NCI-H748 treated with DMSO at 0.1 percent for 48 hours (cell line): ENCODE measurements around the gene GABRA5.

Experiments
- DNase-seq: peaks from one replicate; lab custom pipeline; 2025; lab: John Stamatoyannopoulos, UW

GABRA5 gene

DNA sequence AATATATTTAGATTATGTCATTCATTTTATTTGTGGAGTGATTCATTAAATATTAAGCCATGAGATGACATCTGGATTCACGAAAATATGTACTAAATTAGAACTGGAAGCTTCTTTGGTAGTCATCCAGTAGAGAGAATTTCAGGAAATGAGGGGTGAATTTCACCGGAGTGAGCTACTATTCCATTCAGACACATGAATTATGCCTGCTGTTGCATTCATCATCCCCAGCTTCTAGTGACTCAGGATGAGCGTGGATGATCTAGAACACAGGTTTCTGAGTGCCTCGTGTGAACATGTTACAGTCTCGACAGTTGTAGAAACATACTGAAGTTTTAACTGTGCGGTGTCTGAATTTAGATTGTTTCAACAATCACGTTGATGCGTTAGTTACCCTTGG, 61.2 kb downstream of the GABRA5 start:
- DNase-seq = no peak

DNA sequence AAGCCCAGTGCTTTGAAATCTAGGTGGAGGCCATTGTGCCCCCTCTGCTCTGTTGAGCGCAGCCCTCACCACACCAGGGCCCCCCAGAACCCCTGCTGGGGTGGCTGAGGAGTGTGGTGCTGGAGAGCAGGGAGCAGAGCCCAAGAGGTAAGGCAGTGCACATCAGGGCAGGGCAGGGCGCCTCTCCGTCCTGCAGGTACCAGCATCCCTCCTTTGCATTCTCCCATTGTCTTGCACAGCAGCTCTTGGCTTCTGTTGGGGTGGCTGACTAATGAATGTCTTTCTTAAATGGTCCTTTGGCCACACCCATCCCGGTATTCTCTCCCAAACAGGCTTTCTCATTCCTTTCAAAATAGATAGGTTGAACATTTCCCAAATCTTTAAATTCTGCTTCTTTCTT, 62.7 kb downstream of the GABRA5 start:
- no peak for DNase-seq

DNA sequence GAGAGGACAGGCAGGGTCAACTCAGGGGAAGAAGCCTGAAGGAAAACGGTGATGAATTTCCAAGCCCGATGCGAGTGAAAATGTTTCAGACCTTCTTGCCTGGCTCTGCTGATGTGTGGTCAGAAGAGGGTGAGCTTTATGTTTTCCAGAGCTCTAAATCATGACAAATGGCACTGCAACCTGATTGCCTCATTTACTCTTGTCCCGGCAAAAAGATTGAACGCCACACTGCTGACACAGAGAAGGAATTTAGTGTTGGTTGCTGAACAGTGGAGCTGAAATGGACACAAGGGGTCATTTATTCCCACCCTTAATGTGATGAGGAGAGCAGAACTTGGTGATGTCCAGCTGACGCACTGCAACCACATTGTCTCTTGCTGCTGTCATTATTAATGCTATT, 68.0 kb downstream of the GABRA5 start:
- DNase-seq = no peak

DNA sequence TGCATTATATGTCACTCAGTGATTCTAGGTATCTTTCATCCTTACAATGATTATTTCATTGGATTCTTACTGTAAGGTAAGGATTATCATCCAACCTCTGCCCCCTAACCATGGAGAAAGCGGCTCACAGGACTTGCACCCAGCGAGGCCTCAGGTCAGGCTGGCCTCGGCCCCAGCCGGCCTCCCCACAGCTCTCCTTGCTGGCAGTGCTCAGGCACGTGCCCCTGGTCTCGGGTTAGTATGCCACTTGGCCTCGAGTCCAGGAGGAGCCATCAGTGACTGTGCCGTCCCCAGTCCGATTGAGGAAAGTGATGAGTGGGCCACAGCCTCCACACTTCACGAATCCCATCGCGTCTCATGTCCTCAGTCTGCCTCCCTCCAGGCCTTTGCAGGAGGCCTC, 68.5 kb downstream of the GABRA5 start:
- no peak for DNase-seq

DNA sequence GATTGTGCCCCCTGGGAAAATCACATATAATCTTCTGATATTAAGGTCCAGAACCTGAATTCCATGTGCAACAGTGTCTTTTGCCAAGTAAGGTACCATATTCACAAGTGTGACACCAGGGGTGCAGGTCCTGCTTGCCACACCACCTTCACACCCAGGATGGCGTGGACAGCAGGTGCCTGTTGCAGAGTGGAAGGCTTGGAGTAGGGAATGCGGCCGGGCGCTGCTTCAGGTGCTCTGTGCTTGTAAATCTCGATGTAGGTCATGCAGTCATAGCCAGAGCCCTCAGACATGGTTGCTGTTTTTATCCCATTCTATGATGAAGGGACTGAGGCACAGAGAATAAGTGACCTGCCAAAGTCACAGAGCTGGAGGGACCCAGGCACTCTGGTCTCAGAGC, 69.6 kb downstream of the GABRA5 start:
- no peak for DNase-seq

DNA sequence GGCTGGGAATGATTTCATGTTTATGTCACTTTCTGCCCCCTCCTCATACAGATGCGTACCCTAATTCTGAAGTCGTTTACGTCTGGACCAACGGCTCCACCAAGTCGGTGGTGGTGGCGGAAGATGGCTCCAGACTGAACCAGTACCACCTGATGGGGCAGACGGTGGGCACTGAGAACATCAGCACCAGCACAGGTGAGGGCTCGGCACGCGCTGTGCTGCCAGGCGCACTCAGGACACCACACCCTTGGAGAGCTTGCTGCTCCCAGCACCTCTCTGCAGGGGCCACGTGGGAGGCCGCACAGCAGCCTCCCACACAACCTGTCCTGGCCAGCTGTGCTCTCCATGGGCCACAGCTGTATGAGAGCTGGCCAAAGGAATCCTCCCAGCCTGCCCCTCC, 70.3 kb downstream of the GABRA5 start:
- no peak for DNase-seq

DNA sequence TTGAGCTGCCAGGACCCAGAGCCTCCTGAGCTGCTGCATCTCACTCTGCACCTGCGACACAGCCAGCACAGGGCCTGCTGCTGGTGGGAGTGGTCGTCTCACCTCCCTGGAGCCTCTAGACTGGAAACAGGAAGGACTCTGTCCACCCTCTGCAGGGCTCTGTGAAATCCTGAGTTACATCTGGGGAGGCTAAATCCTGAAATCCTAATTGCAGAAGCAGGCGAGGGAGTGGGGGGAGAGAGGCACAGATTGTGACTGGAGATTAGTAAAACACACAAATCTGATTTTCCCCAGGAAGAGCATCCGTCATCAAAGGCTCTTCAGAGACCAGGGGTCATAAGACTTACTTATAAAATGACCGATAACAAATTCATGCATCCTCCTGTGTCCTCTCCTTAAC, 72.5 kb downstream of the GABRA5 start:
- no peak for DNase-seq

DNA sequence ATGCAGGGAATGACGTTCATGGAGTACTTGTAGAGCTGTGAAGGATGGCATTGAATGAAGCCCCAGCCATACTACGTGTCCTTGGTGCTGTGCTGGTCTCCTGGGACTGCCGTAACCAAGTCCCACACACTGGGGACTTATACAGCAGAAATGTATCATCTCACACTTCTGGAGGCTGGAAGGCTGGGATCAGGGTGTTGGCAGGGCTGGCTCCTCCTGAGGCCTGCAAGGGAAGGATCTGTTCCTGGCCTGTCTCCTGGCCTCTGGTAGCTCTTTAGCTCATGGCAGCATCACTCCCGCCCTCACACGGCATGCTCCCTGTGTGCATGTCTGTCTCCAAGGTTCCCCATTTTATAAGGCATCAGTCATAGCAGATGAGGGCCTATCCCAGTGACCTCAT, 74.6 kb downstream of the GABRA5 start:
- no peak for DNase-seq

DNA sequence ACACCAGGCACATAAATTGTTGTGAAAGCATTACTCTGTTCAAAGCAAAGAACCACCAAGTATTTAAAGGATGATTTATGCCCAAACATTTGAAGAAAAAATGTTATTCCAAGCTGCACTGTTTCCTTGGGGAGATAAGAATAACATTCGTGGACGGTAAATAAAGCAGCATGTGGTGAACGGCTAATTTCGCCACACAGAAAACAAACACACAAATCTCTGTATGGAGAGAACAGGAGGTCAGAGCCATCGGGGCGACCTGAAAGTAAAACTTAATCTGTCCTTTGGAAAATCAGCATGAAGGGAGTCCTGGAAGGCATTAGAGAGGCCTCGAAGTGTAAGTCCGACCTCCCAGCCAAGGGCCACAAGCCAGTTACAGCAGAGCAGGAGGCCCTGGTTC, 77.0 kb downstream of the GABRA5 start:
- no peak for DNase-seq

DNA sequence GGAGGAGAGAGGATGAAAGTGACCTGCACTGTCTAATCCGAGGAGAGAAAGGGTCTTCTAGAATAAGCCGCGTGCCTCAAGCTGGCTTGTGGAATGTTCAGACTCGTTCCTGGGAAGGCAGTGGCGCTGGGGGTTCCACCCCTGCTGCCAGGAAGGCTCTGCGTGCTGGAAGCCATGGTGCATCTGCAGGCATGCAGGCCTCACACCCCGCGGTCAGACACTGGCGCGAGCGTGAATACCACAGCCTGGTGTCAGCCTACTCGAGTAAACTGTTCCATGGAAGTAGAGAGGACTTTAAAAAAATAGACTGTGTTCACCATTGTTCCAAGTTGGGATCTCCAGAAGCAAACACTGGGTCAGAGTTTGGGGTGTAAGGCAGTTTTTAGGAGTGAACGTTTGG, 78.2 kb downstream of the GABRA5 start:
- no peak for DNase-seq

DNA sequence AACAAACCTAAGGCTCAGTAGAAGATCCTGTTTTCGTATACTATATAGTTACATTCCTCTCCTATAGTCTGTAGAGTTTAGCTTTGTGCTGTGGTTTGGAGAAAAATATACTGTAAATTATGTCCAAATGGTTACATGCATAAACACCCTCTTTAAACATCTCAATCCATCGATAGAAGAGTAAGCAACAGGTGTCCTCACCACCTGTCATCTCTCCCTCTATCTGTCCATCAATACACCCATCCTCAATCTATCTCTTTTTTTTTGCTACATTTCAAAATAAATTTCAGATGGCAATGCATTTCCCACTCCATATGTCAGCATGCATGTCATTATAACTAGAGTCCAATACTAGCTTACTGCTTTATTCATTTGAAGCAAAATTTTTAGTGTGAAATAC, 83.1 kb downstream of the GABRA5 start:
- DNase-seq = no peak

DNA sequence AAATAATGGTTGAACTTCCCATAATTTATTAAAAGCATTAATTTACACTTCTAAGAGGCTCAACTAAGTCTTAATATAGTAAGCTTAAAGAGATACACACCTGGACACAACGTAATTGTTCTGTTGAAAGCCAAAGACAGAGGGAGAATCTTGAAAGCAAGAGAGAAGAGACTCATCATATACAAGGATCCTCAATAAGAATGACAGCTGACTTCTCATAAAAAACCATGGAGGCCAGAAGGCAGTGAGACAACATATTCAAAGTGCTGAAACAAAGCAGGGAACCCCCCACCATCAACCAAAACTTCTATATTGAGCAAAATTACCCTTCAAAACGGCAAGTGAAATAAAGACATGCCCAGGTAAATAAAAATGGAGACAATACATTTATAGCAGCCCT, 87.5 kb downstream of the GABRA5 start:
- DNase-seq = no peak

DNA sequence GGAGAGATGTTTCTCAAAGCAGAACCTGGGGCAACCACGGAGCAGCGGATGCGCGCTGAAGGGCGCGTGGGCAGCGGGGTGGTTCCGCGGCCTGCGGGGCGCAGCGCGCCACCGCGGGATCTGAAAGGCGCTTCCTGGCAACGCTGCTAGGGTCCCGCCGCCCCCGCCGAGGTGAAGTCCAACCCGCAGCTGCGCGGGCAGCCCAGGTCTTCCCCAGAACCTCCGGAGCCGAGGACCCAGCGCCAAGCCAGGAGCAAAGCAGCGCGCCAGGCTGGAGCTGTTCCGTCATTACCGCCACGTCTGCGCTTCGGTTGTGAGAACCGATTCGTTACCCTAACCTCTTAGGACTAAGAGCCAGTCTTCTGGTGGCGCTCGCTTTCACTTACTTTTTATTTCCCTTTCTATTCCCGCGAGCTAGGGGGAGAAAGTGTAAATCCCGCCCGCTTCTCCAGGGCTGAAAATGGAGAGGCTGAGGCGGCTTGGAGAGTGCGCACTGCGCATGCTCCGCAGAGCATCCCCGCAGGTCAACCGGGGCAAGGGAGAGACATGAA, 100.9 kb downstream of the GABRA5 start:
- DNase-seq = no peak

DNA sequence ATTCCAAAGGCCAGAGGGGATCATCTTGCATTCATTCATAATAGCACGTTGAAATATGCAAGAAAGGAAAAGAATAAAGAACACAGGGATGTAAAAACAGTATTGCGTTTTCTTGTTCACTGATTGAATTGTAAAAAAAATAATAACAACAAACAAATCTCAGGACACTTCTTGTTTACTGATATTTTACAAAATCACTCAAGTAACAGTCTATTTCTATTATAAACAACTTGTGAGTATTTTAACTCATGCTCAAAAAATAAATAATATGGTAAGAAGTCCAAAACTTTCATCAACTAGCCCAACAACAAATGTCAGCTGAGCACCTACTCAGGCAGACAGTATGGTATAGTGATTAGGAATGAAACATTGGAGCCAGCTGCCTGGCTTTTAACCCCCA, 101.9 kb downstream of the GABRA5 start:
- no peak for DNase-seq

DNA sequence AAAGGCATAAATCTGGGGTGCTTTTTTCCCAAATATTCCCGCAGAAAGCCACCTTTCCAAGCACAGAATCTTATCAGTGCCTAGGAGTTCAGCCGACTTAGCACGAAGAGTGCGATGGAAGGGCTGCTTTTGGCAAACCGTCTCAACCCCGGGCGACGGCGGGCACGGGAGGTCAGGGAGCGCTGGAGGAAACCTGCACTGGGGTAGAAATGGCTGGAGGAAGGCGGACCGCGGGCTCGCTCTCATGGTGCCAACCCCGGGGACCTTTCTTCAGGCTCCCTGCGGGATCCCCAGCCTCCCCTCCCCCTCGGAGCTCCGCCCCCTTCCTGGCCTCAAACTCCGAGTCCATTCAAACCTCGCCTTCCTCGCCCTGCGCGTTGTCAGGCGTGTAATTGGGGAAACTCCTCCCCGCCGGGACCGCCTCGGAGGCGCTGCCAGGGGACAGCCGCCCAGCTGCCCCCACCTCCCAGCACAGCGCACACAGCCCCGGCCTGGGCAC, 103.9 kb downstream of the GABRA5 start, which contains the start of gene GABRG3:
GABRG3 (plus strand) TSS at position 470 of the 499 bp plus-strand sequence.
- DNase-seq = peak; percentile 9

DNA sequence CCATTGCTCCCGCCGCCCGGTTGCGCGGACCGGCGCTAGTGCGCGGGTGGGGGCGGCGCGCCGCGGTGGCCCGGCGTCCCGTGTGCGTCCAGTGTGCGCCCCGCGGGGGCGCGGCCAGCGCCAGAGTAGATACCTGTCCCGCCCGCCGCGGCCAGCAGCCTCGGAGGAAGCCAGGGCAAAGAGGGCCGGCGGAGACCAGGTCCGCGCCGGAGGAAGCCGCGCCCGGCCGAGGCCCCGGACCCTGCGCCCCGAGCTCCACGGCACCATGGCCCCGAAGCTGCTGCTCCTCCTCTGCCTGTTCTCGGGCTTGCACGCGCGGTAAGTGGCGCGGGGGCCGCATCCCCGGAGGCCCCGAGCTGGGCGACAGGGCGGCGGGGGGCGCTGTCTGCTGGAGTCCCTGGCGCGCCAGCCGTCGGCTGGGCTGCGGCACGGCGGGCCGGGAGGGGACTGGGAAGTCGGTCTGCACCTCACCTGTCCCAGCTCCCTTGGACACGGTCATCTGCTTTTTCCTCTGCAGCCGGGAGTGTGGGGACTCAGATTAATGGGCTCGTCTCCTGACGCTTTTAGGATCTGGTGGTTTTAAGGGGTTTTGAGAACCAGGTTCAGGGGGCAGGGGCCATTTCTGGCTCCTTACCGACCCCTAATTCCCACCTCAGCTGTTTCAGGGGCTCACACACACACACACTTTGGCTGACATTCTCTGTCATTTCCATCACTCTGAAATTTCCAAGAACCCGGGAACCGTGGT, 104.6 kb downstream of the GABRA5 start:
- no peak for DNase-seq

DNA sequence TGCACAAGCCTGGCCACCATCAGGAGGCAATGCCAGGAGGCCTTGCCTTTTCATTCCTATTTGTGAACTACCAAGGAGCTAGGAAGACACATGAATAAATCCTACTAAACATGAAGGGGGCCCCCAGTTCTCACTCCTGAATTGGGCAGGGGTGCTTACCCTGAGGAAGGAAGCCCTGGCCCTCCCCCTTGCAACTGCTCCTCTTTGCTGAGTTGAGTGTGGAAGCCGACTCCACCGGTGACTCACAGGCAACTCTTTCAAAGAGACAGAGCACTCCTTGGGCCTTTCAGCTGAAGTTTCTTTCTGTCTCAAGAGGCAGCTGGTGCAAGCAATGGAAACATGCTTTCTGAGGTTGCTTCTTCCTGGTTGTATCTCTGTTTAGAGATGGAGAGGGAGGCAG, 105.8 kb downstream of the GABRA5 start:
- DNase-seq = no peak

DNA sequence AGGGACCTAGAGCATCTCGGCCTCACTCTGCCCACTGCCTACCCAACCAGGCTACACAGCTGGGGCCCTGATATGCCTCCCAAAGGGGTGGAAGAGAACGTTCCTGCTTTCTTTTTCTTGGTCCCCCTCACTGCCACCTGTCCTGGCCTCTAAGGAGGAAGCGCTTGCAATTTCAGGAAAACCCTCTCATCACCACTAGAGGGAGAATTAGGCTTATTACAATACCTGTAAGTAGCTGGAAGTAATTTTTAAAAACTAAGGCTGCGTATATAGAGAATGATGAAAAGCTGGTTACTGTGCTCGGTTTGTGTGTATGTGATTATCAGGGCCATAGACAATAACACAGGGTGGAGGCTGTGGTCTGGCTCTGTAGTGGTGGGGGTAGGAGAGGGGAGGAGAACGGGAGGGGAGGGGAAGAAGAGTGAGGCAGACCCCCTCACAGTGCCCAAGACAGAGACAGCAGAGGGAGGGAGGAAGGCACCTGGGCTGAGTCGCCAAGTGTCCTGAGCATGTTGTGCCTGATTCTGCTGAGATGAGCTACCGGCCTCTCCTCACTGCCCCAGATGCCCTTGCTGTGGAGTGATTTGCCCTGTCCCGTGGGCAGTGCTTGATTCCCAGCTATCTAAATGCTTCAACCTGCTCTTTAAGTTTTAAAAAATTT, 107.4 kb downstream of the GABRA5 start:
- DNase-seq = peak; percentile 6

DNA sequence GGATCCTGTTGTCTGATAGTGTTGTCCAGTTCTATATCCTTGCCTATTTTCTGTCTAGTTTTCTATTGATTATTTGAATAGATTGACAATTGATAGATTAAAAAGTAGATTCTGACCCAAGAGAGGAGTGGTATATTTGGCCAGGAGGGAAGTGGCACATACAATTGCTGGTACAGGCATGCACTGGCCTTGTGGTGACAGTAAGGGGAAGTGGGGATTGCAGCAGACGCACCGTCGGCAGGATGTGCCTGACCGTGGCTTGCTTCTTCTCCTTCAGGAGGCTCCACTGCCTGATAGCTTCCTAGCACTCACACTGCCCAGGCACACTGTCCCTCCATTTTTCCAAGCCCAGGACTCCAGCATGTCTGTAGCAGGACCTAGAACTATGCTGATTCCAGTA, 114.6 kb downstream of the GABRA5 start:
- DNase-seq = no peak

DNA sequence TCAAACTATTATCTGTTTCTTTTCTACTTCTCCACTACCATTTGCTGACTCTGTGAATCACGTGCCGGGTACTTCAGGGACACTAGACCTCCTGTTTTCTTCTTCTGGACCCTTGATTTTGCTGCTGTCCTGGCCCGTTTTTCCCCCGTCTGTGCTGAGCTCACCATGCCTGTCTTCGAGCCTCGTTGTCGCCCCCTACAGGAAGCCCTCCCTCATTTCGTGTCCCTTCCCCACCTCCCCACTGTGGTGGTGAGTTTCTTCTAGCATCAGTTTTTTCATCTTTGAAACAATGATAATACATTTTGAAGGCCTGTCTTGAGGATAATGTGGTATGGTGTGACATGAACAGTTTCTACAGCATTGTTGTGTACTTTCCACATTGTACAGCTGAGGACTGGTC, 117.0 kb downstream of the GABRA5 start:
- DNase-seq = no peak

DNA sequence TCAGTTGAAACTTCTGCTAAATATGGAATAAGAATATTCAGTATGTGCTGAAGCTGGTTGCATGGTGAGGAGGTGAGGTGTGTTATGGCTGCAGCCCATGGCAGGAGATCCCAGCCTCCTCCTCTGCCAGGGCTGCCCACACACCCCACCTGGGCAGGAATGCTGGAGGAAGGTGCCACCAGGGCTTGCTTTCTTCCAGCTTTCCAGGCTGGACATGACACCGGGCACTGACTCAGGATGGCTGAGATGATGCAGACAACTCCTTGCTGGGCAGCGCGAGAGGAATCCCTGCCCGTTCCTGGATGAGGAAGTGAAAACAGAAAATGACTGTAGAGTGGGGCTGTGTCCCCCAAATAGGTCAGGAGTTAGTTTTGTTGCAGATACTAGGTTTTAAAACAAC, 118.2 kb downstream of the GABRA5 start:
- DNase-seq = no peak

DNA sequence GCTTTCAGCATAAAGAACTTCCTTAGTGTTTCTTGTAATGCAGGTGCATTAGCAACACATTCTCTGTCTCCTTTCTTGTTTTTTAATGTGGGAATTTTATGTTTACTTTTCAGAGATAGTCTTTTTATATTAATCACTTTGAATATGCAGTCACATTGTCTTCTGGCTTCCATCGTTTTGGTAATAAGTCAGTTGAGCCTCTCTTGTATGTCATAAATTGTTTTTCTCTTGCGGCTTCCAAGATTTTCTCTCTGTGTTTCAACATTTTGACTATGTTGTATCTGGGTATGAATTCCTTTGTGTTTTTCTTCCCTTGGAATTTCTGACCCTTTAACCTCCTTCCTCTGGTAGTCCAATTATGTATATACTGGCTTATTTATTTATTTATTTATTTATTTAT, 129.4 kb downstream of the GABRA5 start:
- no peak for DNase-seq
